Stimulated activated CD8-positive, alpha-beta memory T cell treated with anti-CD3 and anti-CD28 coated beads, Interleukin-7, amount 100 ng/mL, for 4 hours (primary cell): ENCODE measurements around the gene FGF16.
"Not testable (repeated sequence)": the region's sequence is repeated elsewhere in the genome, so short reads cannot be mapped to it uniquely, and the experiment has no call there.

Source experiments
- DNase-seq, 2 donors: peaks; one replicate each; pipeline ENCODE4 v3.0.0-alpha.2; 2020; ENCODE audit warnings: low read depth in 2 of 2

The FGF16 gene

GRCh38 chrX:77446908-77447652 is at the start of gene FGF16:
Gene FGF16 (plus strand): TSS chrX:77447389. CDS start chrX:77447675, 286 bp downstream.
- no peak for DNase-seq

- DNase-seq = no peak
Observed at GRCh38 chrX:77398330-77398954, 48.7 kb upstream of the FGF16 start.

- no peak for DNase-seq
Observed at GRCh38 chrX:77404419-77404818, 42.8 kb upstream of the FGF16 start.

GRCh38 chrX:77407821-77408220 is 39.4 kb upstream of the FGF16 start:
- not testable (repeated sequence) for DNase-seq

GRCh38 chrX:77412631-77413030 is 34.6 kb upstream of the FGF16 start:
- DNase-seq = no peak

GRCh38 chrX:77415161-77415560 is 32.0 kb upstream of the FGF16 start:
- DNase-seq = no peak

GRCh38 chrX:77415882-77416281 is 31.3 kb upstream of the FGF16 start:
- DNase-seq = no peak

- no peak for DNase-seq
Observed at GRCh38 chrX:77422891-77423648, 24.1 kb upstream of the FGF16 start.

GRCh38 chrX:77426811-77427210 is 20.4 kb upstream of the FGF16 start:
- DNase-seq = no peak

- no peak for DNase-seq
Observed at GRCh38 chrX:77427611-77428010, 19.6 kb upstream of the FGF16 start.

GRCh38 chrX:77428551-77428950 is 18.6 kb upstream of the FGF16 start:
- no peak for DNase-seq

GRCh38 chrX:77431227-77431626 is 16.0 kb upstream of the FGF16 start:
- no peak for DNase-seq

- DNase-seq = no peak
Observed at GRCh38 chrX:77433001-77433400, 14.2 kb upstream of the FGF16 start.

GRCh38 chrX:77434962-77435361 is 12.2 kb upstream of the FGF16 start:
- DNase-seq = no peak

GRCh38 chrX:77436271-77436670 is 10.9 kb upstream of the FGF16 start:
- no peak for DNase-seq

- no peak for DNase-seq
Observed at GRCh38 chrX:77436682-77437081, 10.5 kb upstream of the FGF16 start.

GRCh38 chrX:77440330-77440729 is 6.9 kb upstream of the FGF16 start:
- DNase-seq = no peak

- no peak for DNase-seq
Observed at GRCh38 chrX:77441033-77441432, 6.2 kb upstream of the FGF16 start.

- DNase-seq = no peak
Observed at GRCh38 chrX:77441479-77441878, 5.7 kb upstream of the FGF16 start.

GRCh38 chrX:77442728-77443127 is 4.5 kb upstream of the FGF16 start:
- no peak for DNase-seq

GRCh38 chrX:77444075-77444474 is 3.1 kb upstream of the FGF16 start:
- DNase-seq = no peak

GRCh38 chrX:77444545-77444944 is 2.6 kb upstream of the FGF16 start:
- DNase-seq = no peak
